ENCODE results near the gene GMPPA. TPM values are rescaled to one million over a fixed set of nuclear protein-coding genes. Genes with fewer than 3 reads are reported as not detected.

GMPPA gene
- total and polyA plus RNA-seq, 2 experiments from 2014 or later, result 67.8 to 76.5 TPM

Small RNAs within 50 kb of the gene (microRNA-seq; reads per million reads assigned to microRNA genes)
- 3.1 reads per million for gene MIR3132

Small RNAs within 50 kb of the gene (small RNA-seq; reads per million reads assigned to genes)
- gene MIR3132, result not detected

Other genes starting within 250 kb of the GMPPA start
- gene TUBA4B, start 245.6 kb upstream of the GMPPA start, total RNA-seq, result 0.13 TPM in 1 of 2 replicates, not detected in the other
- gene TUBA4B, start 245.6 kb upstream of the GMPPA start, polyA plus RNA-seq, result not detected in 2 replicates
- gene TUBA4A, start 245.0 kb upstream of the GMPPA start, total RNA-seq, result 4.7 and 9.6 TPM in 2 replicates
- gene TUBA4A, start 245.0 kb upstream of the GMPPA start, polyA plus RNA-seq, result 10.5 and 14.3 TPM in 2 replicates
- 47.4 and 50.7 TPM in 2 replicates for gene DNAJB2, start 219.5 kb upstream of the GMPPA start, total RNA-seq
- 19.4 and 20.1 TPM in 2 replicates for gene DNAJB2, start 219.5 kb upstream of the GMPPA start, polyA plus RNA-seq
- gene PTPRN, start 189.5 kb upstream of the GMPPA start, total RNA-seq, result 3.5 and 4.6 TPM in 2 replicates
- gene PTPRN, start 189.5 kb upstream of the GMPPA start, polyA plus RNA-seq, result 9.8 and 9.9 TPM in 2 replicates
- not detected in 2 replicates for gene RESP18, start 166.1 kb upstream of the GMPPA start, total RNA-seq
- gene RESP18, start 166.1 kb upstream of the GMPPA start, polyA plus RNA-seq, result not detected in 2 replicates
- 53.5 and 72.0 TPM in 2 replicates for gene DNPEP, start 111.0 kb upstream of the GMPPA start, total RNA-seq
- 79.0 and 87.7 TPM in 2 replicates for gene DNPEP, start 111.0 kb upstream of the GMPPA start, polyA plus RNA-seq
- gene DES, start 80.5 kb upstream of the GMPPA start, total RNA-seq, result 103 and 114 TPM in 2 replicates
- 58.5 and 60.9 TPM in 2 replicates for gene DES, start 80.5 kb upstream of the GMPPA start, polyA plus RNA-seq
- gene SPEG, start 64.0 kb upstream of the GMPPA start, total RNA-seq, result 21.1 and 21.6 TPM in 2 replicates
- gene SPEG, start 64.0 kb upstream of the GMPPA start, polyA plus RNA-seq, result 35.8 and 40.0 TPM in 2 replicates
- gene ASIC4, start 15.6 kb downstream of the GMPPA start, total RNA-seq, result not detected in 2 replicates
- 0.07 TPM in 1 of 2 replicates, not detected in the other for gene ASIC4, start 15.6 kb downstream of the GMPPA start, polyA plus RNA-seq
- 180 and 193 TPM in 2 replicates for gene CHPF, start 44.9 kb downstream of the GMPPA start, total RNA-seq
- gene CHPF, start 44.9 kb downstream of the GMPPA start, polyA plus RNA-seq, result 315 and 361 TPM in 2 replicates
- 7.3 and 8.0 TPM in 2 replicates for gene TMEM198, start 45.1 kb downstream of the GMPPA start, total RNA-seq
- 10.4 and 12.2 TPM in 2 replicates for gene TMEM198, start 45.1 kb downstream of the GMPPA start, polyA plus RNA-seq
- gene OBSL1, start 72.6 kb downstream of the GMPPA start, total RNA-seq, result 72.4 and 84.6 TPM in 2 replicates
- 61.0 and 73.7 TPM in 2 replicates for gene OBSL1, start 72.6 kb downstream of the GMPPA start, polyA plus RNA-seq
- gene INHA, start 73.4 kb downstream of the GMPPA start, total RNA-seq, result 3.3 and 5.6 TPM in 2 replicates
- 8.1 and 9.2 TPM in 2 replicates for gene INHA, start 73.4 kb downstream of the GMPPA start, polyA plus RNA-seq
- gene STK11IP, start 99.0 kb downstream of the GMPPA start, total RNA-seq, result 16.7 and 18.0 TPM in 2 replicates
- gene STK11IP, start 99.0 kb downstream of the GMPPA start, polyA plus RNA-seq, result 17.6 and 23.1 TPM in 2 replicates
- 1.8 and 3.0 TPM in 2 replicates for gene SLC4A3, start 128.7 kb downstream of the GMPPA start, total RNA-seq
- gene SLC4A3, start 128.7 kb downstream of the GMPPA start, polyA plus RNA-seq, result 8.1 and 14.1 TPM in 2 replicates